Prostate gland (tissue), 2 donors: ENCODE results near the gene CARD9.

Source experiments
- POLR2A ChIP-seq: fragments of 450-650 bp; IDR thresholded peaks from one replicate; pipeline ENCODE4 v1.6.1; 2016; ENCODE audit warnings: antibody characterized with exemption, mild to moderate bottlenecking
- TF ChIP-seq, protein P1 (sequence below), 4 experiments: fragments of 200-600 bp in 2 of 4; fragments of 450-650 bp in 2 of 4; sonication (generic) in 2 of 4; IDR thresholded peaks; 1 replicate in 3 of 4; 2 replicates in 1 of 4; pipeline ENCODE4 v1.5.1; 2016 to 2019; ENCODE audit warnings: antibody characterized with exemption in 4 of 4, mild to moderate bottlenecking in 2 of 4, moderate library complexity in 2 of 4

DNA sequence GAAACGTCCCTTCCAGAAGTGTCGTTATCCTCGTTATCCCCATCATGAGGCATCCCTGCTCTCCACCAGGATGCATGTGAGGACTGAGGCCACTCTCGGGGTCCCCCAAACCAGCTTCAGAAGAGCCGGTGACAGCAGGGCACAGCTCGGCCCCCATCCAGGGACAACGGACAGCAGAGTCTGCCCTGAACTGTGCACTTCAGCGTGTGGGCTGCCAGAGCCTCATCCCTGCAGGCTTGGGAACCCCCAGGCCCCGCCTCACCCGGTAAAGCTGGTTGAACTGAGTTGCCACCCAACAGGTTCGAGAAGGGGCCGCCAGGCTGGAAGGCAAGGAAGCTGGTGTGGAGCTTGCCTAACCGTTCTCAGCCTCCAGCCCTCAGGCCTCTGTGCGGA, 710 bp upstream of the CARD9 start:
- TF ChIP-seq POLR2A, result no peak
- TF ChIP-seq, protein P1, sequence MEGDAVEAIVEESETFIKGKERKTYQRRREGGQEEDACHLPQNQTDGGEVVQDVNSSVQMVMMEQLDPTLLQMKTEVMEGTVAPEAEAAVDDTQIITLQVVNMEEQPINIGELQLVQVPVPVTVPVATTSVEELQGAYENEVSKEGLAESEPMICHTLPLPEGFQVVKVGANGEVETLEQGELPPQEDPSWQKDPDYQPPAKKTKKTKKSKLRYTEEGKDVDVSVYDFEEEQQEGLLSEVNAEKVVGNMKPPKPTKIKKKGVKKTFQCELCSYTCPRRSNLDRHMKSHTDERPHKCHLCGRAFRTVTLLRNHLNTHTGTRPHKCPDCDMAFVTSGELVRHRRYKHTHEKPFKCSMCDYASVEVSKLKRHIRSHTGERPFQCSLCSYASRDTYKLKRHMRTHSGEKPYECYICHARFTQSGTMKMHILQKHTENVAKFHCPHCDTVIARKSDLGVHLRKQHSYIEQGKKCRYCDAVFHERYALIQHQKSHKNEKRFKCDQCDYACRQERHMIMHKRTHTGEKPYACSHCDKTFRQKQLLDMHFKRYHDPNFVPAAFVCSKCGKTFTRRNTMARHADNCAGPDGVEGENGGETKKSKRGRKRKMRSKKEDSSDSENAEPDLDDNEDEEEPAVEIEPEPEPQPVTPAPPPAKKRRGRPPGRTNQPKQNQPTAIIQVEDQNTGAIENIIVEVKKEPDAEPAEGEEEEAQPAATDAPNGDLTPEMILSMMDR (IDR thresholded peaks at IDR 0.05), result no peak
